ENCODE measurements around the gene FAM228A. TPM values are rescaled to one million over a fixed set of nuclear protein-coding genes. Genes with fewer than 3 reads are reported as not detected.

The FAM228A gene
- total RNA-seq, 1 donor from 2014 or later: not detected

GRCh38 chr2:24211408-24211807 is 36.6 kb downstream of the FAM228A start:
- H3K36me3 Mint-ChIP-seq (ENCODE audit: low read depth): peaks cover 34% of the 10 kb centered on the region
- intact Hi-C loops (cut with micrococcal nuclease): no loop called here
- no peaks in the 10 kb centered on the region for H3K9me3 Mint-ChIP-seq
- no peak for DNase-seq (ENCODE audit: low spot score)
- H3K27ac Mint-ChIP-seq: no peak overlapping the region
- no peaks in the 10 kb centered on the region for H3K4me1 Mint-ChIP-seq (ENCODE audit: low read depth)
- H3K4me3 Mint-ChIP-seq (ENCODE audit: low read depth): no peak overlapping the region
- H3K27me3 Mint-ChIP-seq (ENCODE audit: low read depth): no peaks in the 10 kb centered on the region

DNA sequence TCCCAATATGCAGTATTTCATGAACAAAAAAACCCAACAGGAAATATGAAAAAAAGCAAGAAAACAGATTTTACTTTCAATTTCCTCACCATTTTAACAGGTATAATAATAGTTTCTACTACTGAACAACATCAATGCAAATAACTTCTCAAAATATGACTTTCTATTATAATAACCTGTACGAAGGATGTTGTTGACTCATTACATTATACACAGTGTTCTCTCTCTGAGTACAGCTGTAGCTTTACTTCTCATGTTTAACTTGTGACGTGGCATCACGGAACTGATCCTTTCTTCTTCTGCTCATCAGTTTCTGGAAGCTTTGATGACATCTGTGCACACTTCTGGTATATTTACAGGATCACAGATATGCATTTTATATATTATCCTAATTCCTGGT is 40.0 kb downstream of the FAM228A start:
- Mint-ChIP-seq H3K36me3 (ENCODE audit: low read depth) (peaks cover 24% of the 10 kb centered on the region), H3K27ac (no peak overlapping the region), H3K9me3 (no peaks in the 10 kb centered on the region), H3K4me3 (ENCODE audit: low read depth) (no peak overlapping the region), H3K4me1 (ENCODE audit: low read depth) (no peaks in the 10 kb centered on the region), H3K27me3 (ENCODE audit: low read depth) (no peaks in the 10 kb centered on the region)
- intact Hi-C loops (cut with micrococcal nuclease): no loop called here
- no peak for DNase-seq (ENCODE audit: low spot score)

DNA sequence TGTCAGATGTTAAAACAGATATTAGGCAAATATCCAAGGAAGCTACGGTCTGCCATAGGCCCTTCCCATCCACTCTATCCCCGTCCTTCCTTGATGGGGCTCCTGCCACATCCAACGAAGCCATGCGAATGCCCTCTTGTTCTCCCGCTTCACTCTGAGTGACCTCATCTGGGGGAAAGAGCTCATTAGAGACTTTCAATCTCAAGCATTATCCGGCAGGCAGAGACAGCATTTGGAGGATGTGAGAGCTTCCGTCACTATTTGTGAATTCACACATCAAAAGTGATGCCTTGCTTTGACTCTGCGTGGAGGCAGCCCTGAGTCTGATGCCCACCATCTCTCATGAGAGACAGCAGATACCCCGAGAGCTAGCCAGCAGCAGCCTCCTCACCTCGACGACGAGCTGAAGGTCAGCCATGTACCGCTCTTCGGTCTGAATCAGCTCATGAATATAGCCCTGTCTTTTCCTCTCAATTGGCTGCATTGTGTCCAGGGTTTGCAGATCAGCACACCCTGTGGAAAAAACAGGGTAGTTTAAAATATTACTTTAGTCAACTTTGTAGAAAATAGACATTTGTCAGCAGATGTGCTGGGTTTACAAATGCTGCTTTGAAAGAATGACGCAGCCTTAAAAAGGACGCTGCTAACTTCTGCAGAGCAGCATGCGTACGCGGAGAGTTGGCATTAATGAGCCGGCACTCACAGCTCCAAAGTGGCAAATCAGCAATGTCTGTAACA is 45.9 kb downstream of the FAM228A start:
- Mint-ChIP-seq H3K27me3 (ENCODE audit: low read depth) (no peaks in the 10 kb centered on the region), H3K4me3 (ENCODE audit: low read depth) (no peak overlapping the region), H3K4me1 (ENCODE audit: low read depth) (no peaks in the 10 kb centered on the region), H3K36me3 (ENCODE audit: low read depth) (peaks cover 6% of the 10 kb centered on the region), H3K27ac (no peak overlapping the region), H3K9me3 (no peaks in the 10 kb centered on the region)
- DNase-seq (ENCODE audit: low spot score): no peak
- intact Hi-C loops (cut with micrococcal nuclease): no loop called here

DNA sequence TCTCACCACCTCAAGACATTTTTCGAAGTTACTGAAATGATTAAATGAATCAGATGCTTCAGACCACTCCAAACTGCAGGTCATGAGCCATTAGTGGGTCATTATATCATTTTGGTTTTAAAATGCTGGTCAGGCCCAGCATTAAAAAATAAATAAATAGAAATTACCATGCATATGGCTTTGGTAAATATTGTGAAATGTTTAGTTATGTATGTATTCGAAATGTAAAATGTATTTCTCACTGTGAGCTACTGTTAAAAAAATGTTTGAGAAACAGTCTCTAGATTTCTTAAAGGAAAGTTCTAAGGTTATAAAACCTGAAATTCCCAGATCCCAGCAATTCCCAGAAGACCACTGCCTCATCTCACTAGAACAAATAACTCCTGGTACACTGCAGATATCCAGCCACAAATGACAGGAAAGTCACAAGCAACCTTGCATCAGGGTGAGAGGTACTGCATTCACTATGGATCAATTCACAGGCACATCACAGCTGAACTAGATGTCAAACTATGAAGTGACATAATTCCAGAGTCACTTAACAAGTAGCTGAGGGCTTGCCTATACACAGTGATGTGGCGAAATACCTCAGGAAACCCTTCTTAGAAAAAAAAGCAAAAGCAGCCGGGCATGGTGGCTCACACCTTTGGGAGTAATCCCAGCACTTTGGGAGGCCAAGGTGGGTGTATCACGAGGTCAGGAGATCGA is 46.6 kb downstream of the FAM228A start:
- no peaks in the 10 kb centered on the region for H3K4me1 Mint-ChIP-seq (ENCODE audit: low read depth)
- no peaks in the 10 kb centered on the region for H3K27me3 Mint-ChIP-seq (ENCODE audit: low read depth)
- H3K4me3 Mint-ChIP-seq (ENCODE audit: low read depth): no peak overlapping the region
- no peak overlapping the region for H3K27ac Mint-ChIP-seq
- no peaks in the 10 kb centered on the region for H3K36me3 Mint-ChIP-seq (ENCODE audit: low read depth)
- no peak for DNase-seq (ENCODE audit: low spot score)
- H3K9me3 Mint-ChIP-seq: no peaks in the 10 kb centered on the region
- intact Hi-C loops (cut with micrococcal nuclease): no loop called here

- H3K4me1 Mint-ChIP-seq (ENCODE audit: low read depth): no peaks in the 10 kb centered on the region
- intact Hi-C loops (cut with micrococcal nuclease): no loop called here
- no peak overlapping the region for H3K4me3 Mint-ChIP-seq (ENCODE audit: low read depth)
- no peak for DNase-seq (ENCODE audit: low spot score)
- H3K9me3 Mint-ChIP-seq: no peaks in the 10 kb centered on the region
- H3K27ac Mint-ChIP-seq: no peak overlapping the region
- H3K27me3 Mint-ChIP-seq (ENCODE audit: low read depth): no peaks in the 10 kb centered on the region
- H3K36me3 Mint-ChIP-seq (ENCODE audit: low read depth): no peaks in the 10 kb centered on the region
These were observed 48.1 kb downstream of the FAM228A start for GRCh38 chr2:24222946-24223345.

DNA sequence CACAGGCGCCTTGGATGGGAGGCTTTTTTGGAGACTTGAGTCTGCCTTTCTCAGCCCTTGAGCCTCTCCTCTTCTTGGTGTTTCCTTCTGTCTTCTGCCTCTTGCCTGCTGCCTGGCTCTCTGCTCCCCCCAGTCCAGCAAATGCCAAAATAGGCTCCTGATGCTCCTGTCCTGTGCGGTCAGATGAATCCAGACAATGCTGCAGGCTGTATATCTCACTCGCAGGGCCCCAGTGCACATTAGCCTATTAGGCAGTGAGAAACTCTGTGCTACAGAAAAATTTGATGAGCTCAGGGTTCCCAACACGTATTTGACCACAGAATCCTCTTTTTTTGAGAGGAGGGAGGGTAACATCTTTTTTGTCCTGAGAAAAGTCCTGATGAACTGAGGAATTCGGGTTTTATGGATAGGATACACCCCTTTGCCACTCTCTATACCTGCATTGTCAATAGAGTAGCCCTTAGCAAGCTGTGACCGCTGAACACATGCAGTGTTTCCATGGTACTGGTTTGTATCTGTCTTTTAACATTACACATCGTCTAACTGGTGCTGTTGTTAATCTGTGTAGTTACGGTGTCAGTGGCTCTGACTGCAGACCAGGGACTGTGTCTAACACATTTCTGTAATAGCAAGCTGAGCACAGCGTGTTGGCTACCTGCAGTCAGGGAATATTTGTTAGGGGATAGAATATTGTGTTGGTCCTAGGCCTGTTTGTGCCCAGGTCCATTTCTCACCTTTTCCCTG is 50.8 kb downstream of the FAM228A start:
- no peaks in the 10 kb centered on the region for H3K4me1 Mint-ChIP-seq (ENCODE audit: low read depth)
- H3K4me3 Mint-ChIP-seq (ENCODE audit: low read depth): no peak overlapping the region
- intact Hi-C loops (cut with micrococcal nuclease): loop anchor here (5.0 kb wide), 1 partner anchor 157 kb away; no protein-coding TSS in a partner anchor
- no peaks in the 10 kb centered on the region for H3K9me3 Mint-ChIP-seq
- DNase-seq (ENCODE audit: low spot score): no peak
- H3K27me3 Mint-ChIP-seq (ENCODE audit: low read depth): no peaks in the 10 kb centered on the region
- H3K36me3 Mint-ChIP-seq (ENCODE audit: low read depth): no peaks in the 10 kb centered on the region
- H3K27ac Mint-ChIP-seq: no peak overlapping the region

- DNase-seq (ENCODE audit: low spot score): no peak
- H3K9me3 Mint-ChIP-seq: no peaks in the 10 kb centered on the region
- intact Hi-C loops (cut with micrococcal nuclease): loop anchor here (5.0 kb wide), 1 partner anchor 154 kb away; no protein-coding TSS in a partner anchor
- no peaks in the 10 kb centered on the region for H3K36me3 Mint-ChIP-seq (ENCODE audit: low read depth)
- no peak overlapping the region for H3K4me3 Mint-ChIP-seq (ENCODE audit: low read depth)
- H3K27ac Mint-ChIP-seq: no peak overlapping the region
- H3K27me3 Mint-ChIP-seq (ENCODE audit: low read depth): no peaks in the 10 kb centered on the region
- no peaks in the 10 kb centered on the region for H3K4me1 Mint-ChIP-seq (ENCODE audit: low read depth)
These were observed 53.6 kb downstream of the FAM228A start for GRCh38 chr2:24228470-24228869.

GRCh38 chr2:24231461-24231881 is 56.6 kb downstream of the FAM228A start:
- Mint-ChIP-seq H3K4me1 (ENCODE audit: low read depth) (no peaks in the 10 kb centered on the region), H3K9me3 (no peaks in the 10 kb centered on the region), H3K27ac (no peak overlapping the region), H3K36me3 (ENCODE audit: low read depth) (no peaks in the 10 kb centered on the region), H3K4me3 (ENCODE audit: low read depth) (no peak overlapping the region), H3K27me3 (ENCODE audit: low read depth) (no peaks in the 10 kb centered on the region)
- intact Hi-C loops (cut with micrococcal nuclease): no loop called here
- no peak for DNase-seq (ENCODE audit: low spot score)

GRCh38 chr2:24233321-24233720 is 58.5 kb downstream of the FAM228A start:
- H3K27me3 Mint-ChIP-seq (ENCODE audit: low read depth): no peaks in the 10 kb centered on the region
- intact Hi-C loops (cut with micrococcal nuclease): no loop called here
- no peaks in the 10 kb centered on the region for H3K4me1 Mint-ChIP-seq (ENCODE audit: low read depth)
- H3K9me3 Mint-ChIP-seq: no peaks in the 10 kb centered on the region
- no peak overlapping the region for H3K4me3 Mint-ChIP-seq (ENCODE audit: low read depth)
- no peak for DNase-seq (ENCODE audit: low spot score)
- peaks cover 4% of the 10 kb centered on the region for H3K36me3 Mint-ChIP-seq (ENCODE audit: low read depth)
- no peak overlapping the region for H3K27ac Mint-ChIP-seq

DNA sequence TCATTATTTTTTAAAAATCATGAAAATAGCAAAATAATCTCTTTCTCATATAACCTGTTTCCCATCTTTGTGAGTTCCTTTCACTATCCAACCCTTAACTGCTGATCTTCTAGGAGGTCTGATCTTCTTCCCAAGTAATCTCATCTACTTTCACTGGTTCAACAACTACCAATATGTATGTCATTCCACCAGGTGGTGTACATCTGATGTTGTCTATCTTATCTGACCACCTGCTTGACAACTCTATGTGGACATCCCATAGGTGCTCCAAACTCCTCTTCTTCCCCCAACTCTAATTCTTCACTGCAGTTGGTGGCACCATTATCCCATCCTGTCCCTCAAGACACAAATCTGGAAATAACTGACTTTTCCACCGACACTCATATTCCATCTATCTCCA is 62.5 kb downstream of the FAM228A start:
- Mint-ChIP-seq H3K4me1 (ENCODE audit: low read depth) (no peaks in the 10 kb centered on the region), H3K36me3 (ENCODE audit: low read depth) (peaks cover 13% of the 10 kb centered on the region), H3K4me3 (ENCODE audit: low read depth) (no peak overlapping the region), H3K9me3 (no peaks in the 10 kb centered on the region), H3K27me3 (ENCODE audit: low read depth) (no peaks in the 10 kb centered on the region), H3K27ac (no peak overlapping the region)
- intact Hi-C loops (cut with micrococcal nuclease): no loop called here
- DNase-seq (ENCODE audit: low spot score): no peak

- H3K27ac Mint-ChIP-seq: no peak overlapping the region
- no peaks in the 10 kb centered on the region for H3K4me1 Mint-ChIP-seq (ENCODE audit: low read depth)
- peaks cover 20% of the 10 kb centered on the region for H3K36me3 Mint-ChIP-seq (ENCODE audit: low read depth)
- no peak overlapping the region for H3K4me3 Mint-ChIP-seq (ENCODE audit: low read depth)
- H3K9me3 Mint-ChIP-seq: no peaks in the 10 kb centered on the region
- no peaks in the 10 kb centered on the region for H3K27me3 Mint-ChIP-seq (ENCODE audit: low read depth)
- intact Hi-C loops (cut with micrococcal nuclease): no loop called here
- DNase-seq (ENCODE audit: low spot score): no peak
These were observed 63.3 kb downstream of the FAM228A start for GRCh38 chr2:24238158-24238557.

DNA sequence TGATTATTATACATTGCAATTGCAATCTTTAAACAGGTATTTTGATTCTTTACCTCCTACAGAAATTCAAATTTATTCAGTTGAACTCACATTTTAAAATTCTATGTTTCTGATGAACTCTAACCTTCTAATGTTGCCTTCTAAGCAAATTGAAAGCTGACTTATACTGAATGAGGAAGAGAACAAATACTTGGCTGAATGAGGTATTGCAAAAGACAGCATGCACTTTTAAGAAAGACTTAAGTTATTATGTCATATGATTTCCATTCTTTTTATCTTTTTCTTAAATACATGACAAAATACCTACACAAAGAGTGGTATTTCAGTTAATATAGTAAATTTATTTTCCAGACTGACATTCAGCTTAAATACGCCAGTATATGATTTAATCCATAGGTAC is 64.7 kb downstream of the FAM228A start:
- Mint-ChIP-seq H3K27me3 (ENCODE audit: low read depth) (no peaks in the 10 kb centered on the region), H3K4me3 (ENCODE audit: low read depth) (no peak overlapping the region), H3K27ac (no peak overlapping the region), H3K9me3 (no peaks in the 10 kb centered on the region), H3K36me3 (ENCODE audit: low read depth) (peaks cover 29% of the 10 kb centered on the region), H3K4me1 (ENCODE audit: low read depth) (no peaks in the 10 kb centered on the region)
- intact Hi-C loops (cut with micrococcal nuclease): no loop called here
- no peak for DNase-seq (ENCODE audit: low spot score)
